ENCODE measurements around the gene PLS1. TPM values are rescaled to one million over a fixed set of nuclear protein-coding genes. Genes with fewer than 3 reads are reported as not detected.

Gene PLS1
- total RNA-seq, 1 donor from 2014 or later, result 3.9 TPM

GRCh38 chr3:142656575-142656974, 60.4 kb downstream of the PLS1 start:
- Histone ChIP-seq H3K36me3 (no peaks in the 10 kb centered on the region), H3K9me3 (no peaks in the 10 kb centered on the region), H3K4me1 (no peaks in the 10 kb centered on the region), H3K27me3 (no peaks in the 10 kb centered on the region), H3K27ac (no peak overlapping the region), H3K4me3 (no peak overlapping the region)
- TF ChIP-seq POLR2A (IDR thresholded peaks at IDR 0.05) (no peak), CTCF (IDR thresholded peaks at IDR 0.05) (no peak), POLR2AphosphoS5 (IDR thresholded peaks at IDR 0.05; ENCODE audit: insufficient read depth in 1 of 2, low read depth in 1 of 2) (no peak)
- intact Hi-C loops (cut with DNase I), result no loop called here
- no peak for DNase-seq (ENCODE audit: extremely low spot score in 2 of 2)

- intact Hi-C loops (cut with DNase I), result no loop called here
These were observed 60.8 kb downstream of the PLS1 start for GRCh38 chr3:142657033-142657432.

GRCh38 chr3:142660383-142660782, 64.2 kb downstream of the PLS1 start:
- H3K4me3 ChIP-seq, result no peak overlapping the region
- no peak for DNase-seq (ENCODE audit: extremely low spot score in 2 of 2)
- H3K4me1 ChIP-seq, result no peaks in the 10 kb centered on the region
- no peak overlapping the region for H3K27ac ChIP-seq
- intact Hi-C loops (cut with DNase I), result no loop called here
- TF ChIP-seq POLR2AphosphoS5 (IDR thresholded peaks at IDR 0.05; ENCODE audit: insufficient read depth in 1 of 2, low read depth in 1 of 2) (no peak), POLR2A (IDR thresholded peaks at IDR 0.05) (no peak)
- H3K9me3 ChIP-seq, result no peaks in the 10 kb centered on the region
- no peaks in the 10 kb centered on the region for H3K27me3 ChIP-seq
- no peaks in the 10 kb centered on the region for H3K36me3 ChIP-seq

More at GRCh38 chr3:142657033-142657432, 60.8 kb downstream of the PLS1 start:
- H3K9me3 ChIP-seq, result no peaks in the 10 kb centered on the region
- H3K27ac ChIP-seq, result no peak overlapping the region
- H3K4me3 ChIP-seq, result no peak overlapping the region
- DNase-seq (ENCODE audit: extremely low spot score in 2 of 2), result no peak
- H3K27me3 ChIP-seq, result no peaks in the 10 kb centered on the region
- TF ChIP-seq POLR2AphosphoS5 (IDR thresholded peaks at IDR 0.05; ENCODE audit: insufficient read depth in 1 of 2, low read depth in 1 of 2) (no peak), CTCF (IDR thresholded peaks at IDR 0.05) (no peak), POLR2A (IDR thresholded peaks at IDR 0.05) (no peak)
- H3K36me3 ChIP-seq, result no peaks in the 10 kb centered on the region
- no peaks in the 10 kb centered on the region for H3K4me1 ChIP-seq

GRCh38 chr3:142660893-142661292, 64.7 kb downstream of the PLS1 start:
- Histone ChIP-seq H3K9me3 (no peaks in the 10 kb centered on the region), H3K27me3 (no peaks in the 10 kb centered on the region), H3K4me3 (no peak overlapping the region), H3K27ac (no peak overlapping the region), H3K4me1 (no peaks in the 10 kb centered on the region), H3K36me3 (no peaks in the 10 kb centered on the region)
- TF ChIP-seq POLR2AphosphoS5 (IDR thresholded peaks at IDR 0.05; ENCODE audit: insufficient read depth in 1 of 2, low read depth in 1 of 2) (no peak), POLR2A (IDR thresholded peaks at IDR 0.05) (no peak), CTCF (IDR thresholded peaks at IDR 0.05) (no peak)
- DNase-seq (ENCODE audit: extremely low spot score in 2 of 2), result no peak
- intact Hi-C loops (cut with DNase I), result no loop called here

- Histone ChIP-seq H3K36me3 (no peaks in the 10 kb centered on the region), H3K27ac (no peak overlapping the region), H3K27me3 (no peaks in the 10 kb centered on the region), H3K9me3 (no peaks in the 10 kb centered on the region), H3K4me3 (no peak overlapping the region), H3K4me1 (no peaks in the 10 kb centered on the region)
- TF ChIP-seq CTCF (IDR thresholded peaks at IDR 0.05) (no peak), POLR2AphosphoS5 (IDR thresholded peaks at IDR 0.05; ENCODE audit: insufficient read depth in 1 of 2, low read depth in 1 of 2) (no peak), POLR2A (IDR thresholded peaks at IDR 0.05) (no peak)
- intact Hi-C loops (cut with DNase I), result no loop called here
- no peak for DNase-seq (ENCODE audit: extremely low spot score in 2 of 2)
These were observed 67.7 kb downstream of the PLS1 start for GRCh38 chr3:142663865-142664264.

Data from vagina (tissue), 2 donors.